Measurements from ENCODE around the gene TDRKH.

- TF ChIP-seq POLR2A (IDR thresholded peaks at IDR 0.05) (no peak), CTCF (IDR thresholded peaks at IDR 0.05) (no peak)
Measured at GRCh38 chr1:151828921-151829320, 38.6 kb upstream of the TDRKH start.

All from breast epithelium (tissue), 3 donors.